Kidney epithelial cell (primary cell): ENCODE data around the gene MX1. TPM values are rescaled to one million over a fixed set of nuclear protein-coding genes. Genes with fewer than 3 reads are reported as not detected.

Experiments
- DNase-seq: peaks from one replicate; pipeline ENCODE4 v3.0.0-alpha.2; 2010; ENCODE audit warnings: low read depth
- H3K27me3 ChIP-seq: 2 replicates; pipeline ENCODE4 v1.6.0; 2011; ENCODE audit warnings: low read length; ENCODE audit not compliant: control insufficient read depth, insufficient read depth
- H3K36me3 ChIP-seq: 2 replicates; pipeline ENCODE4 v1.5.1; 2011; ENCODE audit warnings: low read length; ENCODE audit not compliant: control insufficient read depth, insufficient read depth
- H3K4me3 ChIP-seq: 2 replicates; pipeline ENCODE4 v1.5.1; 2011; ENCODE audit warnings: low read depth, mild to moderate bottlenecking, control low read depth, low read length
- CTCF ChIP-seq: IDR thresholded peaks from 2 replicates; pipeline ENCODE4 v1.5.1; 2011; ENCODE audit warnings: mild to moderate bottlenecking, moderate library complexity, low read length, control low read depth, inconsistent platforms; ENCODE audit not compliant: insufficient read depth, poor library complexity, severe bottlenecking
- total RNA-seq: library from RNA; depleted of rRNA; stranded (reverse); fragments of >200 nt; gene quantifications from 2 replicates; pipeline ENCODE4 v1.2.3, GENCODE V29; 2015

MX1 gene
- total RNA-seq, 1 donor from 2014 or later, result 48.7 TPM

GRCh38 chr21:41431788-41432548 is 5.9 kb downstream of the MX1 start:
- DNase-seq, result no peak
- no peak for TF ChIP-seq CTCF

GRCh38 chr21:41432562-41433460 is 6.8 kb downstream of the MX1 start:
- TF ChIP-seq CTCF, result no peak
- Histone ChIP-seq H3K36me3 (no peaks in the 10 kb centered on the region), H3K27me3 (no peaks in the 10 kb centered on the region), H3K4me3 (no peak overlapping the region)
- DNase-seq, result no peak

More at GRCh38 chr21:41431788-41432548, 5.9 kb downstream of the MX1 start:
- H3K27me3 ChIP-seq, result peaks cover 3% of the 10 kb centered on the region
- H3K4me3 ChIP-seq, result no peak overlapping the region
- no peaks in the 10 kb centered on the region for H3K36me3 ChIP-seq

GRCh38 chr21:41433566-41433965 is 7.5 kb downstream of the MX1 start:
- TF ChIP-seq CTCF, result no peak
- Histone ChIP-seq H3K4me3 (no peak overlapping the region), H3K27me3 (no peaks in the 10 kb centered on the region), H3K36me3 (no peaks in the 10 kb centered on the region)
- DNase-seq, result no peak

GRCh38 chr21:41435706-41436105 is 9.7 kb downstream of the MX1 start:
- H3K36me3 ChIP-seq, result no peaks in the 10 kb centered on the region

GRCh38 chr21:41437729-41438128 is 11.7 kb downstream of the MX1 start:
- no peaks in the 10 kb centered on the region for H3K36me3 ChIP-seq
- DNase-seq, result no peak
- TF ChIP-seq CTCF, result no peak
- no peak overlapping the region for H3K4me3 ChIP-seq
- H3K27me3 ChIP-seq, result no peaks in the 10 kb centered on the region

More at GRCh38 chr21:41435706-41436105, 9.7 kb downstream of the MX1 start:
- no peak for TF ChIP-seq CTCF
- no peak for DNase-seq
- Histone ChIP-seq H3K4me3 (no peak overlapping the region), H3K27me3 (no peaks in the 10 kb centered on the region)
